Astrocyte of the cerebellum (primary cell): ENCODE data around the gene TRMT1L.

Experiments
- DNase-seq: peaks from one replicate; pipeline ENCODE4 v3.0.0-alpha.2; 2011; ENCODE audit warnings: low read depth
- H3K4me3 ChIP-seq: 2 replicates; pipeline ENCODE4 v1.5.1; 2011; ENCODE audit warnings: mild to moderate bottlenecking, low read depth, low read length, moderate library complexity
- CTCF ChIP-seq: IDR thresholded peaks from 2 replicates; pipeline ENCODE4 v1.5.1; 2012; ENCODE audit warnings: low read length, low read depth, moderate library complexity, mild to moderate bottlenecking; ENCODE audit errors: missing control alignments
- in situ Hi-C: cut with HindIII; loops from 2 replicates; pipeline ENCODE4 v1.10.0; 2017; ENCODE audit warnings: low sequenced_read_pairs

Gene TRMT1L

GRCh38 chr1:185132534-185132933 lies 24.2 kb downstream of the TRMT1L start:
- TF ChIP-seq CTCF: no peak
- in situ Hi-C loops: no loop called here
- DNase-seq: no peak
- H3K4me3 ChIP-seq: no peak overlapping the region

- H3K4me3 ChIP-seq: no peak overlapping the region
- DNase-seq: no peak
- no peak for TF ChIP-seq CTCF
- in situ Hi-C loops: no loop called here
Measured at GRCh38 chr1:185129708-185130107, 27.0 kb downstream of the TRMT1L start.

GRCh38 chr1:185112356-185112755 lies 44.4 kb downstream of the TRMT1L start:
- TF ChIP-seq CTCF: no peak
- no peak for DNase-seq
- in situ Hi-C loops: no loop called here
- H3K4me3 ChIP-seq: no peak overlapping the region

- in situ Hi-C loops: no loop called here
- DNase-seq: no peak
- TF ChIP-seq CTCF: no peak
- H3K4me3 ChIP-seq: no peak overlapping the region
Measured at GRCh38 chr1:185111873-185112272, 44.9 kb downstream of the TRMT1L start.

- no peak for DNase-seq
Measured at GRCh38 chr1:185110145-185110544, 46.6 kb downstream of the TRMT1L start.

GRCh38 chr1:185108321-185108720 lies 48.4 kb downstream of the TRMT1L start:
- no peak for DNase-seq
- TF ChIP-seq CTCF: no peak
- in situ Hi-C loops: no loop called here

More at GRCh38 chr1:185110145-185110544, 46.6 kb downstream of the TRMT1L start:
- H3K4me3 ChIP-seq: no peak overlapping the region
- no peak for TF ChIP-seq CTCF
- in situ Hi-C loops: no loop called here

GRCh38 chr1:185105121-185105520 lies 51.6 kb downstream of the TRMT1L start:
- DNase-seq: no peak
- no peak overlapping the region for H3K4me3 ChIP-seq
- TF ChIP-seq CTCF: no peak
- in situ Hi-C loops: no loop called here

More at GRCh38 chr1:185108321-185108720, 48.4 kb downstream of the TRMT1L start:
- no peak overlapping the region for H3K4me3 ChIP-seq
